KBM-7 (cell line): ENCODE results near the gene TOX2.

Experiments
- DNase-seq: peaks from one replicate; pipeline ENCODE4 v3.0.0-alpha.2; 2015
- in situ Hi-C: fragments of 300-500 bp; cut with MboI; formaldehyde crosslinking; loops from 2 replicates; pipeline ENCODE4 v1.14.3; 2020; ENCODE audit warnings: low sequenced_read_pairs, low pct_unique_long_range_greater_than_20kb, mixed read lengths

Gene TOX2

GRCh38 chr20:44065401-44066340 lies 151.0 kb downstream of the TOX2 start:
- no peak for DNase-seq
- in situ Hi-C loops = no loop called here

DNA sequence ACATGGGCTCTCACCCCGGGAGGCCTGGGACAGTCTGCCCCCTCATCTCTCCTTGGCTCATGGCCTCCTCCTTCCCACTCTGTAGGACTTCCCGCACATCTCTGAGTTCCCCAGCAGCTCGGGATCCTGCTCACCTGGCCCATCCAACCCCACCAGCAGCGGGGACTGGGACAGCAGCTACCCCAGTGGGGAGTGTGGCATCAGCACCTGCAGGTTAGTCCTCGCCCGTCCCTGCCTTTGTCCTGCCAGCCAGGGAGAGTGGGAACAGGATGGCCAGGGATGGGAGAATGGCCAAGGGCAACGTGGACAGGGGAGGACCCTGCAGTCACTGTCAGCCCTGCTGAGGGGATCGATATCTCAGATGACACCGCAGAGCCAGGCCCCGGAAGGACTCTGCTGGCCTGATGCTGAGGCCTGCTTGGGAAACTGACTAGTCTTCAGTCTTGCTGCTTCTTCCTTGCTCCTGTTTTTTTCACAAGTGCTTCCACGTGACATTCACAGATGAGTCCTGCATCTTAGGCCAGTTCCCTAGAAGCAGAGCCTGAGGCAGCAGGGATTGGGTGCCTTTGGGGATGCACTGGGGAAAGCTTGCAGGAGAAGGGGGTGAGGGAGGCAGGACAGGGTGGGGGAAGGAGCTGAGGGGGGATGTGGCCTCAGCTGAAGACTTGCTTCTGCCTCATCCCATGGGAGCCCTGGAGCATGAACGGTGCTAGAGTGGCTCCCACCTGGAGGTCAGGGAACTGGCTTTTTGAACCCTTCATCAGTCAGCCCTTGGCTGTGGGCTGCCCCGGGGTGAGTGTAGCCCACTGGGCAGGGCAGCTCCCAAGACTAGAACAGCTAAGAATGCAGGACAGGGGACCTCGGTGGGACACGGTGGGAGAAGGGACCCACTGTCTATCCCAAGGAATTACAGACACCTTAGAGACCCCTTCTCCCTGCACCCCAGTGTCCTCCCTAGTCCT lies 152.3 kb downstream of the TOX2 start:
- no peak for DNase-seq
- in situ Hi-C loops = no loop called here

DNA sequence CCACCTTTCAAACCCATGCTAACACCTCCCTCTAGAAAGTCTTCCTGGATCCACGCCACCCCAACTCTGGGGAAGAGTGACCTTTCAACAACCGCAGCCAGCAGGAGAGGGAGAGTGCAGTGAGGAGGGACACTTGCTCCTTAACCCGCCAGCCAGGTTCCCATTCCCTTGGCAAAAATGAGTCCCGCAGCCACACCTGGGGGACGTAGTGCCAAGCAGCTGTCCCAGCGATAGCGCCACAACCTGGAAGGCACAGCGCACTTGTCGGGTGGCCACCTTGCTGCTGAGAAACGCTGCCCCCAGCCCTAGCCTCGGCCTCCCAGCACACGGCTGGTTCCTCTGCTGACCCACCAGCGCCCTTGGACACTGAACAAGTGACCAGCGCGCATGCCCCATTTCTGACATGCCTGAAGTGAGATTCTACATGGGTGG lies 153.0 kb downstream of the TOX2 start:
- in situ Hi-C loops = no loop called here
- no peak for DNase-seq

- no peak for DNase-seq
- in situ Hi-C loops = no loop called here
These were observed 153.9 kb downstream of the TOX2 start for GRCh38 chr20:44068316-44069201.

GRCh38 chr20:44069203-44070011 lies 154.8 kb downstream of the TOX2 start:
- no peak for DNase-seq
- in situ Hi-C loops = no loop called here

GRCh38 chr20:44070139-44070900 lies 155.7 kb downstream of the TOX2 start:
- in situ Hi-C loops = no loop called here
- DNase-seq = no peak

DNA sequence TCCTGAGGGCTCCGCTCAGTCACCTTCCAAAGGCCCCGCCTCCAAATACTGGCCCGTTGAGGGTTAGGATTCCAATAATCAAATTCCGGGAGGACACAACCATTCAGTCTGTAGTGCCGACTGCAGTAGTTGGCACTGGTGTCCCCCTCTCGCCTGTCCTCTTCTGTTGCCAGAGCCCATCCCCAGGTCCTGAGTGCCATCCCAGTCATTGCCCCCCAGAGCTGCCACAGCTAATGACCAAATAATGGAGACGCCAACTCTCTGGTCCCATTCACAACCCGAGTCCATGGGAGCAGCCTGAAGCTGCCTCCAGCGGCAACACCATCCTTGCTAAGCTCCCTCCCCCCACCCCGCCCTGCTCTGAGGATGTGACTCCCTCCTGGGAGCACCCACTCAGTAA lies 156.4 kb downstream of the TOX2 start:
- in situ Hi-C loops = no loop called here
- no peak for DNase-seq

- no peak for DNase-seq
- in situ Hi-C loops = no loop called here
These were observed 157.0 kb downstream of the TOX2 start for GRCh38 chr20:44071526-44072111.

DNA sequence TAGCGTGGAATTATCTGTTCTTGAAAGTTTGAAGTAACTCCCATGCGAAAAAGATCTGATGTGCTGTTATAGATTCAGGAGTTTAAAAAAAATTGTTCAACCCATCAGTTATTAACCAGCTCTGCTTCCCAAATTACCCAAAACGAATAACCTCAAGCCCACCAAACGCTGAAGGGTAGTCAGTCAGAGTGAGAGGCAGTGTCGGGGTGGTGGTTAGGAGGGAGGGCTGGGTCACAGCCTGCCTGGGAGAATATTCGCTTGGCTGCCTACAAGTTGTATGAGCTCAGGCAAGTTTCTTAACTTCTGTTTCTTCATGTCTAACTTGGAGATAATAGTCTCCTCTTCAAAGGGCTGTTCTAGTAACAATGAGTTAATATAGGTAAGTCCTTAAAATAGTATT lies 157.7 kb downstream of the TOX2 start:
- in situ Hi-C loops = no loop called here
- DNase-seq = no peak

DNA sequence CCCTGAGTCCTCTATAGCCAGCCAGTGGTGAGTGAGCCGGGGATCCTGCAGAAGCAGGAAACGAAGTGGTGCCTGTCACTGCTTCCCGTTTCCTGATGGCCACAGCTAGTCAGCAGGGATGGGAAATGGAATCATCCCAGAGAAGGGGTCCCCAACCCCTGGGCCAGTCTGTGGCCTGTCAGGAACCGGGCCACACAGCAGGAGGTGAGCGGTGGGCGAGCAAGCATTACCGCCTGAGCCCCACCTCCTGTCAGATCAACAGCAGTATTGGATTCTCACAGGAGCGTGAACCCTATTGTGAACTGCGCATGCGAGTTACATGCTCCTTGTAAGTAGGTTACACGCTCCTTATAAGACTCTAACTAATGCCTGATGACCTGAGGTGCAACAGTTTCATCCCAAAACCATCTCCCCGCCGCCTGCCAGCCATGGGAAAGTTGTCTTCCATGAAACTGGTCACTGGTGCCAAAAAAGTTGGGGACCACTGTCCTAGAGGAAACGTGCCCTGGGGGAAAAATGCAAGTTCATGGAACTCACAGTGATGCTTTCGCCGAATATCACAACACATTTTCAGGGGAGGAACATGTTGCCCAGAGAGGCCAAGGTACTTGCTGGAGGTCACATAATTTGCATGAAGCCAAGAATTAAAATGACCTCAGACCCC lies 158.5 kb downstream of the TOX2 start:
- in situ Hi-C loops = no loop called here
- no peak for DNase-seq

DNA sequence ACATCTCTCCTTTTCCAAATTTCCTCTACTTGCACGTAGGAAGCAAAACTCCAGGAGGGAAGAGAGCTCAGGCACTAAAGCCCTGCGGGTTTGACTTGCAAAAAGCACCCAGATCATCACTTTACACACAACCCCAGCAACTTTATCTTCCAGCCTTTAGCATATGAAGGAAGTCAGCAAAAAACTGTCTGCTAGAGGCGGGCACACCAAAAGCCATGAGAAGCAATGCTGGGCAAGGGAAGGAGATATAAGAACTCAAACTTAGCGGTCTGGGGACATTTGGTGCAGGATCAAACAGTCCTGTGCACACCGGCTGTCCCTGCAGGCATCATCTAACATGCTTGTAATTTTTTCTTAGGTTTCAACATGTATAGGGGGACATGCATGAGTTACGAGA lies 159.0 kb downstream of the TOX2 start:
- no peak for DNase-seq

GRCh38 chr20:44074252-44075151 lies 159.8 kb downstream of the TOX2 start:
- no peak for DNase-seq
- in situ Hi-C loops = loop anchor here (25.0 kb wide), 1 partner anchor 537 kb away; no protein-coding TSS in a partner anchor

More for the DNA sequence above, 159.0 kb downstream of the TOX2 start:
- in situ Hi-C loops = no loop called here

DNA sequence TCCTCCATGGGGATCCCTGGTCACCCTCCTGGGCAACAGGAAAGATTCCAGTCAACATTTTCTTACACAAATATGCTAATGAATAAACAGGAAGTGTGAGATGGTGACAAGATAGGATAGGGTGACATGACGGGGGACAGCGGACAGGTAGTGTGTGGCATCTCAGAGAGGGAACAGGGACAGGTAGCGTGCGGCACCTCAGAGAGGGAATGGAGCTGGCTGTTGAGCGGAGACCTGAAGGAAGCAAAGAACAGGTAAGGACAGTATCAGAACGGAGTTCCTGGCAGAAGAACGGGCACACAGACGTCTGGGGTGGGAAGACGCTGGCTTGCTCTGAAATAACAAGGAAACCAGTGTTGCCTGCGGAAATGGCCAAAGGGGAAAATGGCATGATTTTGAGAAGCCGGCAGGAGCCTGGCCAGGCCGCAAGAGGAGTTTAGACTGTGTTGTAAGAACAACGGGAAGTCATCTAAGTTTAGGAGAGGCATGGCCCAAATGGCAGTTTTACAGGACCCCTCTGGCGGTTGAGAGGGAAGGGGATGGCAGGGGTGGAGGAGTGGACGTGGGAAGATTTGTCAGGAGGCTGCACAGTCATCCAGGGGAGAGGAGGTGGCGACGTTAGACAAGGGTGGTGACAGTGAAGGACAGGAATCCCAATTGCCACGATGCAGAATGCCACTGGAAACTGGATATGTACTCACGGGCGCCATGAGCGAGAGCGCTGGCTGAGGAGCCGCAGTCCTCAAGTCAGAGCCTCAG lies 160.7 kb downstream of the TOX2 start:
- in situ Hi-C loops = loop anchor here (25.0 kb wide), 1 partner anchor 538 kb away; no protein-coding TSS in a partner anchor

DNA sequence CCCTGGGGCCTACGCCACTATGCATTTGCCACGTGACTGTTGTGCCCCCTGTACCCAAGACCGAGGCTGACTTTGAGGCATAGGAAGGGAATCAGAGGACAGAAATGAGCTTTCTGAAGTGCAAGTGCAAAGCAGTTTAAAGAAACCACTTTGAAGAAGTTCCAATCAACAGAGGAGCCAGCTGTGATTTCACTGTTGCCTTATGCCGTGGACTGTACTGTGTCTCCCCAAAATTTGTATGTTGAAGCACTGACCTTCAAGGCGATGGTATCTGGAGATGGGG lies 161.2 kb downstream of the TOX2 start:
- in situ Hi-C loops = loop anchor here (25.0 kb wide), 1 partner anchor 539 kb away; no protein-coding TSS in a partner anchor
- DNase-seq = no peak

More for the DNA sequence above, 160.7 kb downstream of the TOX2 start:
- DNase-seq = no peak

DNA sequence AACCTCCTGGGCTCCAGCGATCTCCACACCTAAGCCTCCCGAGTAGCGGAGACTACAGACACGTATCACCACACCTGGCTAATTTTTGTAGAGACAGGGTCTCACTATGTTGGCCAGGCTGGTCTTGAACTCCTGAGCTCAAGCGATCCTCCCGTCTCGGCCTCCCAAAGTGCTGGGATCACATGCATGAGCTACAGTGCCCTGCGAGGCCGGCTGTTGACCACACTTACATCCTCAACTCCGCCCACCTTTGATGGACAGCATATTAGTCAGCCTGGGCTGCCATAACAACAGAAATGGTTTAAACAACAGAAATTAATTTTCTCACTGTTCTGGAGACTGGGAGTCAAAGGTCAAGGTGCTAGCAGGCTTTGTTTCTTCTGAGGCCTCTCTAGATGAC lies 164.6 kb downstream of the TOX2 start:
- in situ Hi-C loops = loop anchor here (25.0 kb wide), 1 partner anchor 542 kb away; no protein-coding TSS in a partner anchor
- no peak for DNase-seq
